GM18870 (cell line): Measurements from ENCODE around the gene HECTD4.

ENCODE experiments used
- ATAC-seq: cut with Tn5 transposase; IDR thresholded peaks from one replicate; pipeline ENCODE4 v1.9.1; 2021; ENCODE audit warnings: moderate library complexity; ENCODE audit not compliant: unreplicated experiment

Gene HECTD4

GRCh38 chr12:112184056-112184887, 198.0 kb downstream of the HECTD4 start:
- no peak for ATAC-seq

DNA sequence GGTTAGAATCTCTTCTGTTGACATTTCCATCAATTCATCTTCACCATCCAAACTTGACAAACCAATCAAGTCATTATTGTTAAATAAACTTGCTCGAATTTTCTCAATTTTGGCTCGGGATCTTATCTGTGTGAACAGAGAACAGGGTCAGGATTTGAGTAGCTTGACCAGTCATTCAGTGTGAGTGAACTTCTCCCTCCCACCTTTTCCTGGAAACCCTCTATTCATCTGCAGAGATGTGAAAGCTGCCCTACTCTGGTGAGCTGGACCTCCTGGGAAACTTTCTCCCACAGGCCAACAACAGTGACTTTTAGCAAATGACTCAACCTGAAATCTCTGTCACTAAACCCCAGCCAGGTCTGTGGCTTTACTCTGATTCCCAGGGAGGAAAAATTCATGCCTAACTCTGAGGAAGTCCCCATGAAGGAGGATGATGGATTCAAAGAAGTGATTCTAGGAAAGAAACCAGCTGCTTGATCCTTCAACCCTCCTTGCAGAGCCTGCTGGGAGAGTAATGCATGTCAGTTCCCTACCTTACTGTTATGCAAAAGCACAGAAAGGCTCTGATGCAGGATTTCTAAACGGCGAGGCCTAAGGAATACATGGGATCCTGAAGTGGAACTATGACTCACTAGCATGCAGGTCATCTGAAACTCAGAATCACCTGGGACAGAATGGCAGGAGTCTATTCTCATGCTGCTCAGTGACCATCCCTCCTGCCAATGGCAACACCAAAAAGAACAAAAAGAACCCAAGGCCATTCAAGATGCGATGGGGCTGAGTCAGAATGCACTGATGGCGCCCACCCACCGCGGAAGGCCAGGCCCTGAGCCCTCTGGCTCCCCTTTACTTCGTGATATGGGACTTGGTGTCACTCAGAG, 198.8 kb downstream of the HECTD4 start:
- no peak for ATAC-seq

- ATAC-seq = no peak
Measured at GRCh38 chr12:112182499-112182898, 199.7 kb downstream of the HECTD4 start.

- ATAC-seq = no peak
Measured at GRCh38 chr12:112180422-112180821, 201.8 kb downstream of the HECTD4 start.

DNA sequence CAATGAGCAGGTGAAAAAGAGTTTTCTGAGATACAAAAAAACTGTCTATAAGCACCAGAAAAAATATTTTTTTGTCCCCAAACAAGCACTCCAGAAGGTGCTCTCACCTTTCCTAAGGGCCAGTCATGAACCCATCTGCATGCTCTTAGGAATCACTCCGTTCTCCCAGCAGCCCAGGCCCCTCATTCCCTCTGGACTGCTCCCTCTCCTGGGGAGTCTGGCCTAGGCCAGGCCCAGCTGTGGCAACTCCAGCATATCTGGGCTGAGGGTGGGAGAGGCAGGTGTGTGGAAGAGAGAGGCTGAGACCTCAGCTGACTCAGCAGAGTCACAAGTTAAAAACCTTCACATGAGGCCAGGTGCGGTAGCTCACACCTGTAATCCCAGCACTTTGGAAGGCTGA, 202.3 kb downstream of the HECTD4 start:
- ATAC-seq = no peak

- no peak for ATAC-seq
Measured at GRCh38 chr12:112179341-112179740, 202.9 kb downstream of the HECTD4 start.

- ATAC-seq = no peak
Measured at GRCh38 chr12:112178796-112179195, 203.4 kb downstream of the HECTD4 start.

DNA sequence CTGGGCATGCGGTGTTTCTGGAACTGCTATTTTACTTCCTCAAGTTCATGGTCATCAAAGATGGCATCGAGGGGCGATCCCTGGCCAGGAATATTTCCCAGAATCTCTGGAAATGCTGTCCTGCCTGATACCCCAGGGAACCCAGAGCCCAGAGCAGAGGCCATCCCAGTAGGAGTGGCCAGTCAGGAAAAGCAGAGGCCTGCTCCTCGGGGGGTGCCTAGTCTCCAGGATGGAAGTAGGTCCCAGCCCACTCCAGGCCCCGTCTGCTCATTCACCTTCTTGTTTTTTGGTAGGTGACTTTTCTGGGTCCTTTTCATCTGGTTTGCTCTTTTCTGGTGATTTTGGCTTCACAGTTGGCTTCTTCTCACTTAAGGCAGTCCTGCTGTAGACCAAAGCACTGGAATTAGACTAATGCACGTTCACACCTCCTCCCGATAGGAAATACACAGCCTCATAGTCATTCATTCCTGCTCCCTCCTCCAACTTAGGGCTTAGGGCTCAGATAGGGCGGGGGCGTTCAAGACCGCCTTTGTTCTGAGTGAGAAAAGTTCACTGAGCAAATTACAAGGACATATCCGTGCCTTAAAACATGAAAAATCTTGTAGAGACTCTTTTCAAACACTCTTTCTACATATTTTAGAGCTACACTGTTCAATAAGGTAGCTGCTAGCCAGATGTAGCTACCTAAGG, 205.8 kb downstream of the HECTD4 start:
- no peak for ATAC-seq

- ATAC-seq = no peak
Measured at GRCh38 chr12:112175361-112176155, 206.7 kb downstream of the HECTD4 start.

GRCh38 chr12:112172556-112173324, 209.5 kb downstream of the HECTD4 start:
- no peak for ATAC-seq

- ATAC-seq = no peak
Measured at GRCh38 chr12:112170971-112171596, 211.1 kb downstream of the HECTD4 start.

DNA sequence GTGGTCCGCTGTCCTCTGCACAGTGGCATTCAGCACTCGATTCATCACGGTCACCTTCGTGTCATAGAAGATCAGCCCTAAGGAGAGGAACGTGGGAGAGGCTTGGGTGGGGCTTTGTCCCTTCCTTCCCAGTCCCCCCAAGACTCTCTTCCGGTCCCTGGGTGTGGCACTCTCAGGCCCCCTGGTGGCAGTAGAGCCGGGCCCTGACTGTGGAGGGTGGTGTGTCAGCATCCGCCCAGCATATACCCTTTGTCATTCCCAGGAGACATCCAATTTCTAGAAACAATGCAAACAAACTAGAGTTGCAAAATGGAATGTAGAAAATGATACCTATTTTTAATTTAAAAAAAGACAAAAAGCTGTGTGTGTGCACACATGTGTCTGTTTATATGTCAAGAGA, 211.9 kb downstream of the HECTD4 start:
- no peak for ATAC-seq

DNA sequence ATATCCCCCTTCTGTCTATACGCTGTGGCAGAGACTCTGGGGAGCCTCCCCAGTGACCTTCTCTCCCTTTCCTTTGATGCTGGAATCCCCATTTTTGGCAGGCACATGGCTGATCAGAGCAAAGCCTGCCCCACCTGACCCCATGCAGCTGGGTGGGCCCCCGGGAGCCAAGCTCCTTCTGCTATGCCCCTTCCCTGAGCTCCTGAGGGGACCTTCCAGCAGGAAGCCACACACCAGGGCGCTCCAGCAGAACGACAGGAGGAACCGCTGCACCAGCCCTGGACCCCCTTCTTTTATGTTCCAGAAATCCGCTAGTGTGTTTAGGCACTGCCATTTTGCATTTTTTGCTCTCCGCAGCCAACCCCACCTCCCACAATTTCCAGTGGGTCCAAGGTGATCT, 212.3 kb downstream of the HECTD4 start:
- no peak for ATAC-seq

- no peak for ATAC-seq
Measured at GRCh38 chr12:112169161-112169872, 212.9 kb downstream of the HECTD4 start.

DNA sequence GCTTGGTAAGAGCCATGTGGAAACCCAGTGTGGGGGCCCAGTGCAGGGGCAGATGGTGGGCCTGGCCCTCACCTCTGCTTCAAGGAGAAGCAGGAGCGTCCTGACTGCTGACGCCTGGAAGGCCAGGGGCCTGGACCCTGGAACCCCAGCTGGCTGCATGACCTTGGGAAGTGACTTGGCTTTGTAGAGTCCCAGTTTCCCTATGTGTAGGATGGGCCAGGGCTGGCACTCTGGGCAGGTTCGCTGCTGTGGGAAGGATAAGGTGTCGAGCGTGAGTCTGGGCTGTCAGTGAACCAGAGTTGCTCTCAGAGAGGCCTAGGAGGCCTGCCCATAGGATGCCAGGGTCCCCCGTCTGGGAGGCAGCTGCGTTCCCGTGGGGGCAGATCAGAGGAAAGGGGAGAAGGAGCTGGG, 213.7 kb downstream of the HECTD4 start:
- ATAC-seq = no peak

- ATAC-seq = no peak
Measured at GRCh38 chr12:112167718-112168525, 214.3 kb downstream of the HECTD4 start.

DNA sequence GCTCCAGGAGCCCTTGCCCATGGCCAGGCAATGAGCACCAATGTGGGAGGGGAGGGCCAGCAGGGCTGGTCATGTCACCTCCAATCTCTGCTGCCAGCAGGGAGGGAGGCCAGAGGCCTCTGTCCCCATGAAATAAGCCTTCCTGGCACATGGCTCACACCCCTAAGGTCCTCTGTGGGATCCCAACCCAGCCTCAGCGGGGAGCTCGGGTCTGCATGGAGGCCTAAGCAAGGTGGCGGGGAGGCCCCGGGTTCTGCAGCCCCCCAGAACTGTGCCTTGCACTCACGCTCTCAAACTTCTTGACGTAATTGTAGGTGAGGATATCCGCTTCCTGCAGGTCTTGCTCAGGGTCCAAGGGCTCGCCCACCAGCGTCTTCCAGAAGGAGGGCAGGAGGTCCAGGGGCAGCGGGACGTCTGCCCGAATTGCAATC, 215.2 kb downstream of the HECTD4 start:
- ATAC-seq = no peak
